ENCODE data around the gene MAP2K2.
"Not testable (repeated sequence)": the region's sequence is repeated elsewhere in the genome, so short reads cannot be mapped to it uniquely, and the experiment has no call there.

Gene MAP2K2

DNA sequence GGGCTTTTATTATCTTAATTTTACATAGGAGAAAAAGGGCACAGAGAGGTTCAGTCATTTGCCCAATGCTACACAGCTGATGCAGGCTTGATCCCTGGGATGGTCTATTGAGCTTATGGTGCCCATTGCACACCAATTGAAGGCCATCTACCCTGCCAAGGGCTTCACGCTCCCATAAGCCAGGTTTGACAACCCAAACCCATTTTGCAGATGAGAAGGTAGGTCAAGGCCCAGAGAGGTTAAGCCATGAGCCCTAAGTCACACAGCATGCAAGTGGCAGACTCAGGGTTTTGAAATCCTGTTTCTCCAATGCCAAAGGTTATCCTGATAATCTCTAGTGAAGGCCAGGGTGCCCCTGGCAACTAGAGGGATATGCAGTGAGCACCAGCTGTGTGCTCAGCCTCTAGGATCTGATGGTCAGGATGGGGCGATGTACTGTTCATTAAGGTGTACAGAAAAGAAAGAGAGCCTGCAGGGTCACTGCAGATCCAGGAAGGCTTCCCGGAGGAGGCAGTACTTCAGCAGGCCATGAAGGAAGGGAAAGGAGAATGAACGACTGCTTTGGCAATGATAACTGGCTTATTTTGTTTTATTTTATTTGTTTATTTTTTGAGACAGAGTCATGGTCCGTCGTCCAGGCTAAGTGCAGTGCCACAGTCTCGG, 37.6 kb upstream of the MAP2K2 start:
- Histone ChIP-seq H3K4me1 (ENCODE audit: control insufficient read depth, insufficient read depth, low read length) (no peaks in the 10 kb centered on the region), H3K27ac (ENCODE audit: extremely low read depth, low read depth, low read length) (no peak overlapping the region), H3K4me3 (ENCODE audit: low read depth, low read length) (no peak overlapping the region), H3K36me3 (ENCODE audit: control insufficient read depth in 2 of 2, insufficient read depth in 1 of 2, low read length in 2 of 2) (no peaks in the 10 kb centered on the region), H3K9me3 (ENCODE audit: control insufficient read depth, insufficient read depth, low read depth, low read length) (no peaks in the 10 kb centered on the region)
- ChIA-PET CTCF (interaction anchor here (0.7 to 5.0 kb wide), 4 partner anchors 12 to 1008 kb away, joined by 3 to 17 read pairs (median 3); no protein-coding TSS in a partner anchor), POLR2A (no interaction called here)
- TF ChIP-seq ZNF155 (tag by site-specific recombination; IDR thresholded peaks at IDR 0.05) (no peak), ZNF623 (tag by site-specific recombination; IDR thresholded peaks at IDR 0.05) (no peak), ZNF768 (tag by site-specific recombination; IDR thresholded peaks at IDR 0.05) (peak; percentile 95; the same call in 1 of the 2 replicates)

DNA sequence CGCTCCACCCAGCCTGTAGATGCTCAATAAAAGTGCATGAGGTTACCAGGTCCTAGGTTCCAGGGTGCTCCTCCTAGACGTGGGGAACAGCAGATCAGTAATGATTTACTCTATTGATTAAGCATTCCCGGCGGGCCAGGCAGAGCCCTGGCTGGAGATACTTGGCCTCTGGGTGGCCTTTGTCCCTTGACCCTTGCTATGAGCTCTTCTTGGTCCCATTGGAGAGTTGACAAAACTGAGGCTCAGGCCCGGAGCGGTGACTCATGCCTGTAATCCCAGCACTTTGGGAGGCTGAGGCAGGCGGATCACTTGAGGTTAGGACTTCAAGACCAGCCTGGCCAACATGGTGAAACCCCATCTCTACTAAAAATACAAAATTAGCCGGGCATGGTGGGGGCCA, 34.0 kb upstream of the MAP2K2 start:
- H3K4me1 ChIP-seq (ENCODE audit: control insufficient read depth, insufficient read depth, low read length); H3K27ac ChIP-seq (ENCODE audit: extremely low read depth, low read depth, low read length); H3K9me3 ChIP-seq (ENCODE audit: control insufficient read depth, insufficient read depth, low read depth, low read length); H3K4me3 ChIP-seq (ENCODE audit: low read depth, low read length); POLR2A ChIA-PET; H3K36me3 ChIP-seq (ENCODE audit: control insufficient read depth in 2 of 2, insufficient read depth in 1 of 2, low read length in 2 of 2): not testable (repeated sequence)
- TF ChIP-seq SCRT2 (tag by site-specific recombination; IDR thresholded peaks at IDR 0.05) (0 out of 2 replicates have a peak, but pooled peaks have one; percentile 12), ZNF664 (tag by site-specific recombination; IDR thresholded peaks at IDR 0.05) (0 out of 2 replicates have a peak, but pooled peaks have one; percentile 24)
- CTCF ChIA-PET: interaction anchor here (0.7 to 3.2 kb wide), 2 partner anchors 18 to 141 kb away, joined by 3 to 10 read pairs; no protein-coding TSS in a partner anchor

DNA sequence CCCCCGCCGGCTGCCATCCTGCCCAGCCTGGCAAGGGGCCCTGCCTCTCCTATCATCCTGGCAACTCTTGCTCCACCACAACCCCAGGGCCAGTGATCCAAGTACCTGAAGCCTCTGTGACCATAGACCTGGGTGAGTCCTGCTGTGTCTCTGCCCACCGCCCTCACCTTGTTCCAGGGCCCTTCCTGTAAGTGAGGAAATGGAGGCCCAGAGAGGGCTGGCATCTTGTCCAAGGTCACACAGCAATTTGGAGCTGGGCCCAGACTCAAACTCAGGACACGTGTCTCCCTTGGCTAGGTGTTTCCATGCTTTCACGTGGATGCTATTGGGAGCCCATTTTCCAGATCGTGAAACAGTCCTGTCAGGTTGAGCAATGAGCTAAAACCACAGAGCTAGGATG, 33.2 kb upstream of the MAP2K2 start:
- no peaks in the 10 kb centered on the region for H3K36me3 ChIP-seq (ENCODE audit: control insufficient read depth in 2 of 2, insufficient read depth in 1 of 2, low read length in 2 of 2)
- CTCF ChIA-PET: interaction anchor here (1.0 to 3.2 kb wide), 2 partner anchors 11 to 17 kb away, joined by 3 to 10 read pairs; no protein-coding TSS in a partner anchor
- no peaks in the 10 kb centered on the region for H3K4me1 ChIP-seq (ENCODE audit: control insufficient read depth, insufficient read depth, low read length)
- TF ChIP-seq, protein P1, sequence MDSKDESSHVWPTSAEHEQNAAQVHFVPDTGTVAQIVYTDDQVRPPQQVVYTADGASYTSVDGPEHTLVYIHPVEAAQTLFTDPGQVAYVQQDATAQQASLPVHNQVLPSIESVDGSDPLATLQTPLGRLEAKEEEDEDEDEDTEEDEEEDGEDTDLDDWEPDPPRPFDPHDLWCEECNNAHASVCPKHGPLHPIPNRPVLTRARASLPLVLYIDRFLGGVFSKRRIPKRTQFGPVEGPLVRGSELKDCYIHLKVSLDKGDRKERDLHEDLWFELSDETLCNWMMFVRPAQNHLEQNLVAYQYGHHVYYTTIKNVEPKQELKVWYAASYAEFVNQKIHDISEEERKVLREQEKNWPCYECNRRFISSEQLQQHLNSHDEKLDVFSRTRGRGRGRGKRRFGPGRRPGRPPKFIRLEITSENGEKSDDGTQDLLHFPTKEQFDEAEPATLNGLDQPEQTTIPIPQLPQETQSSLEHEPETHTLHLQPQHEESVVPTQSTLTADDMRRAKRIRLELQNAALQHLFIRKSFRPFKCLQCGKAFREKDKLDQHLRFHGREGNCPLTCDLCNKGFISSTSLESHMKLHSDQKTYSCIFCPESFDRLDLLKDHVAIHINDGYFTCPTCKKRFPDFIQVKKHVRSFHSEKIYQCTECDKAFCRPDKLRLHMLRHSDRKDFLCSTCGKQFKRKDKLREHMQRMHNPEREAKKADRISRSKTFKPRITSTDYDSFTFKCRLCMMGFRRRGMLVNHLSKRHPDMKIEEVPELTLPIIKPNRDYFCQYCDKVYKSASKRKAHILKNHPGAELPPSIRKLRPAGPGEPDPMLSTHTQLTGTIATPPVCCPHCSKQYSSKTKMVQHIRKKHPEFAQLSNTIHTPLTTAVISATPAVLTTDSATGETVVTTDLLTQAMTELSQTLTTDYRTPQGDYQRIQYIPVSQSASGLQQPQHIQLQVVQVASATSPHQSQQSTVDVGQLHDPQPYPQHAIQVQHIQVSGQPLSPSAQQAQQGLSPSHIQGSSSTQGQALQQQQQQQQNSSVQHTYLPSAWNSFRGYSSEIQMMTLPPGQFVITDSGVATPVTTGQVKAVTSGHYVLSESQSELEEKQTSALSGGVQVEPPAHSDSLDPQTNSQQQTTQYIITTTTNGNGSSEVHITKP (tag by site-specific recombination; IDR thresholded peaks at IDR 0.05): no peak
- TF ChIP-seq ZNF311 (tag by site-specific recombination; IDR thresholded peaks at IDR 0.05; ENCODE audit: borderline replicate concordance) (no peak), ZNF664 (tag by site-specific recombination; IDR thresholded peaks at IDR 0.05) (no peak), ZEB2 (tag by site-specific recombination; IDR thresholded peaks at IDR 0.05) (no peak), BCL11B (tag by site-specific recombination; IDR thresholded peaks at IDR 0.05; ENCODE audit: low read depth) (no peak), ZNF423 (tag by site-specific recombination; IDR thresholded peaks at IDR 0.05) (no peak), ZNF768 (tag by site-specific recombination; IDR thresholded peaks at IDR 0.05) (peak; percentile 89; the same call in 1 of the 2 replicates), ZNF785 (tag by site-specific recombination; IDR thresholded peaks at IDR 0.05) (no peak), ZBTB20 (tag by site-specific recombination; IDR thresholded peaks at IDR 0.05) (no peak), ZNF10 (tag by site-specific recombination; IDR thresholded peaks at IDR 0.05) (peak; percentile 29; the same call in 1 of the 2 replicates), ZNF19 (tag by site-specific recombination; IDR thresholded peaks at IDR 0.05; ENCODE audit: low read depth) (no peak)
- TF ChIP-seq, protein P2, sequence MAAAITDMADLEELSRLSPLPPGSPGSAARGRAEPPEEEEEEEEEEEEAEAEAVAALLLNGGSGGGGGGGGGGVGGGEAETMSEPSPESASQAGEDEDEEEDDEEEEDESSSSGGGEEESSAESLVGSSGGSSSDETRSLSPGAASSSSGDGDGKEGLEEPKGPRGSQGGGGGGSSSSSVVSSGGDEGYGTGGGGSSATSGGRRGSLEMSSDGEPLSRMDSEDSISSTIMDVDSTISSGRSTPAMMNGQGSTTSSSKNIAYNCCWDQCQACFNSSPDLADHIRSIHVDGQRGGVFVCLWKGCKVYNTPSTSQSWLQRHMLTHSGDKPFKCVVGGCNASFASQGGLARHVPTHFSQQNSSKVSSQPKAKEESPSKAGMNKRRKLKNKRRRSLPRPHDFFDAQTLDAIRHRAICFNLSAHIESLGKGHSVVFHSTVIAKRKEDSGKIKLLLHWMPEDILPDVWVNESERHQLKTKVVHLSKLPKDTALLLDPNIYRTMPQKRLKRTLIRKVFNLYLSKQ (tag by site-specific recombination; IDR thresholded peaks at IDR 0.05; ENCODE audit: borderline replicate concordance): no peak
- POLR2A ChIA-PET: no interaction called here
- no peak overlapping the region for H3K27ac ChIP-seq (ENCODE audit: extremely low read depth, low read depth, low read length)
- no peaks in the 10 kb centered on the region for H3K9me3 ChIP-seq (ENCODE audit: control insufficient read depth, insufficient read depth, low read depth, low read length)
- no peak overlapping the region for H3K4me3 ChIP-seq (ENCODE audit: low read depth, low read length)

All from HEK293 (cell line).